GM18907 (cell line): ENCODE results near the gene PTGR1.

ENCODE experiments used
- ATAC-seq: cut with Tn5 transposase; IDR thresholded peaks from one replicate; pipeline ENCODE4 v1.9.1; 2021; ENCODE audit warnings: mild to moderate bottlenecking, moderate library complexity; ENCODE audit not compliant: unreplicated experiment

Gene PTGR1

DNA sequence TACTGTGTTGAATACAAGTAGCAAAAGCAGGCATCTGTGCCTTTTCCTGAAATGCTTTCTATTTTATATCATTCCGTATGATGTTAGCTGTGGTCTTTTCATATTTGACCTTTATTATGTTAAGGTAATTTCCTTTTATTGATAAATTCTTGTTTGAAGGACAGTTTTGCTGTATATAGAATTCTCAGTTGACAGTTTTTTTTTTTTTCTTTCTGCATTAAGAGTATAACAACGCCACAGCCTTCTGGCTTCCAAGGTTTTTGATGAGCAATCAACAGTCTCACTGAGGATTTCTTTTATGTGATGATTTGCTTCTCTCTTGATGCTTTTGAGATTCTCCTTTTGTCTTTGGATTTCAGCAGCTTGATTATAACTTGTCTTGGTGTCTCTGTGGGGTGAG lies 50.8 kb downstream of the PTGR1 start:
- ATAC-seq: no peak

- ATAC-seq: no peak
These were observed 56.8 kb downstream of the PTGR1 start for GRCh38 chr9:111542497-111543254.

- no peak for ATAC-seq
These were observed 66.2 kb downstream of the PTGR1 start for GRCh38 chr9:111533099-111533790.

GRCh38 chr9:111531716-111532115 lies 67.7 kb downstream of the PTGR1 start:
- no peak for ATAC-seq

DNA sequence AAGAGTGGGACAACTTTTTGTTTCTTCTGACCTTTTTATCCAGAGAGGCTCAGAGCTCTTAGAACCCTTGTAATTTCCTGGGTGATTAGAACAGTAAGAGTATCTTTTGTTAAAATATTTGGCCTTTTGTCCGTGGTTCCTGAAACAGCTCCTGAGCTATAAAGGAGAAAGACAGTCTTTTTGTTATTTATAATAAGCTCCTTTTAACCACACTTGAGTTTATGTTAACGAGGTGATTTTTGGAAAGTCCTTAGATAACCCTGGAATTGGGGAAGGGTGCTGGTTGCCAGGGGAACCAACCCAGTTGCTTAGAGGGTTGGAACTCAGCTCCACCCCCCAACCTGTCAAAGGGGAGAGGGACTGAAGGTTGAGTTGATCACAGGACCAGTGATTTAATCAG lies 69.7 kb downstream of the PTGR1 start:
- ATAC-seq: no peak

DNA sequence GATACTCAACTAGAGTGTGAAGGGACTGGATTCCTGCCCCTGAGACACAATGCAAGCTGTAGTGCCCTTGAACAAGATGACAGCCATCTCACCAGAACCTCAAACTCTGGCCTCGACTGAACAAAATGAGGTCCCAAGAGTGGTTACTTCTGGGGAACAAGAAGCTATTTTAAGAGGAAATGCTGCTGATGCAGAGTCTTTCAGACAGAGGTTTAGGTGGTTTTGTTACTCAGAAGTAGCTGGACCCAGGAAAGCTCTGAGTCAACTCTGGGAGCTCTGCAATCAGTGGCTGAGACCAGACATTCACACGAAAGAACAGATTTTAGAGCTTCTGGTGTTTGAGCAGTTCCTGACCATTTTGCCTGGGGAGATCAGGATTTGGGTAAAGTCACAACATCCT lies 72.1 kb downstream of the PTGR1 start:
- no peak for ATAC-seq

- ATAC-seq: peak; percentile 52
These were observed 74.1 kb downstream of the PTGR1 start, which contains the start of gene ZNF483 for GRCh38 chr9:111525056-111525977. Gene ZNF483 (plus strand): TSS chr9:111525179. CDS start chr9:111527396, 2,217 bp downstream.

- no peak for ATAC-seq
These were observed 74.8 kb downstream of the PTGR1 start for GRCh38 chr9:111524731-111525055.

GRCh38 chr9:111516061-111516465 lies 83.4 kb downstream of the PTGR1 start:
- ATAC-seq: no peak

GRCh38 chr9:111514967-111515366 lies 84.5 kb downstream of the PTGR1 start:
- ATAC-seq: no peak
